Pancreas (tissue), 10 donors: ENCODE results near the gene IFT88. TPM values are rescaled to one million over a fixed set of nuclear protein-coding genes. Genes with fewer than 3 reads are reported as not detected.

ENCODE experiments used
- ATAC-seq, 4 donors: fragments of 200-7000 bp; cut with Tn5 transposase; one replicate each; pipeline versions ENCODE4 v1.8.0 to v1.9.1; 2020; ENCODE audit warnings: mild to moderate bottlenecking in 4 of 4, moderate library complexity in 4 of 4
- DNase-seq, 6 donors: peaks; one replicate each; pipeline ENCODE4 v3.0.0-alpha.2; 2020
- FAIRE-seq: peaks from 2 replicates; lab custom pipeline; 2012; peaks lifted over from hg19 to GRCh38; lab: Jason Lieb, UNC
- H3K27ac ChIP-seq, 4 donors: fragments of 200-600 bp; sonication (generic); 1 replicate in 3 of 4; 2 replicates in 1 of 4; pipeline versions ENCODE4 v1.5.0 to v1.8.0; 2020
- H3K27me3 ChIP-seq, 4 donors: fragments of 200-600 bp; one replicate each; pipeline ENCODE4 v1.8.0; 2021
- H3K36me3 ChIP-seq, 3 donors: fragments of 200-600 bp; sonication (generic) in 1 of 3; one replicate each; pipeline versions ENCODE4 v1.5.0 to v1.8.0; 2020 to 2021
- H3K4me1 ChIP-seq, 3 donors: fragments of 200-600 bp; one replicate each; pipeline ENCODE4 v1.8.0; 2021
- H3K4me3 ChIP-seq, 4 donors: fragments of 200-600 bp; sonication (generic) in 2 of 4; one replicate each; pipeline versions ENCODE4 v1.5.0 to v1.8.0; 2020 to 2021
- H3K9me3 ChIP-seq, 4 donors: fragments of 200-600 bp; one replicate each; pipeline ENCODE4 v1.8.0; 2021
- WGBS, 2 donors: extraction: QIAGEN DNeasy Blood & Tissue Kit; methylation state at CpG; one replicate each; pipeline ENCODE4 v1.1.7; 2013; 5-methylcytosine and 5-hydroxymethylcytosine counted together
- intact Hi-C, 3 donors: fragments of 100-400 bp; cut with DNase I; formaldehyde crosslinking; loops; one replicate each; pipeline versions ENCODE4 v1.11.1 to v1.14.2; 2022
- polyA plus RNA-seq, 2 donors: library from polyadenylated mRNA; stranded (reverse); fragments of 200-250 nt; gene quantifications; one replicate each; pipeline ENCODE4 v1.2.3, GENCODE V29; 2013
- total RNA-seq, 6 donors: library from RNA; stranded (reverse); fragmentation: NEBNext Ultra II Directional in 4 of 6; extraction: Animal tissue kit (Norgen Biotek cat#: 25700) in 4 of 6; gene quantifications; one replicate each; pipeline versions ENCODE4 v1.2.1 to v1.2.4, GENCODE V29; 2021 to 2023
- TF ChIP-seq, protein P1 (sequence below), 4 donors: fragments of 200-600 bp; sonication (generic) in 3 of 4; IDR thresholded peaks; one replicate each; pipeline versions ENCODE4 v1.5.0 to v1.8.0; 2021; ENCODE audit warnings: antibody characterized with exemption in 4 of 4
- donor health status: healthy with polysubstance abuse.
- donor health status: DM: no; HTN: no; CAD: no; lungs with moderate emphysema.
- donor health status: DM: no; HTN: no; CAD: no.
- donor health status: control.
- donor health status: control.
- donor health status: Bipolar disorder and iron deficiency.
- donor health status: DM: yes; HTN: yes; CAD: no.
- donor health status: DM: no; HTN: no; CAD: no.
- donor health status: DM: no; HTN: no; CAD: no.
- donor health status: DM: yes; HTN: yes; CAD: no.

The IFT88 gene
- total and polyA plus RNA-seq, 8 donors = 4.7 to 16.0 (median 7.0) TPM

- TF ChIP-seq, protein P1, sequence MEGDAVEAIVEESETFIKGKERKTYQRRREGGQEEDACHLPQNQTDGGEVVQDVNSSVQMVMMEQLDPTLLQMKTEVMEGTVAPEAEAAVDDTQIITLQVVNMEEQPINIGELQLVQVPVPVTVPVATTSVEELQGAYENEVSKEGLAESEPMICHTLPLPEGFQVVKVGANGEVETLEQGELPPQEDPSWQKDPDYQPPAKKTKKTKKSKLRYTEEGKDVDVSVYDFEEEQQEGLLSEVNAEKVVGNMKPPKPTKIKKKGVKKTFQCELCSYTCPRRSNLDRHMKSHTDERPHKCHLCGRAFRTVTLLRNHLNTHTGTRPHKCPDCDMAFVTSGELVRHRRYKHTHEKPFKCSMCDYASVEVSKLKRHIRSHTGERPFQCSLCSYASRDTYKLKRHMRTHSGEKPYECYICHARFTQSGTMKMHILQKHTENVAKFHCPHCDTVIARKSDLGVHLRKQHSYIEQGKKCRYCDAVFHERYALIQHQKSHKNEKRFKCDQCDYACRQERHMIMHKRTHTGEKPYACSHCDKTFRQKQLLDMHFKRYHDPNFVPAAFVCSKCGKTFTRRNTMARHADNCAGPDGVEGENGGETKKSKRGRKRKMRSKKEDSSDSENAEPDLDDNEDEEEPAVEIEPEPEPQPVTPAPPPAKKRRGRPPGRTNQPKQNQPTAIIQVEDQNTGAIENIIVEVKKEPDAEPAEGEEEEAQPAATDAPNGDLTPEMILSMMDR (IDR thresholded peaks at IDR 0.05) = no peak
- ATAC-seq (no peak), DNase-seq (no peak), FAIRE-seq (no peak)
- no peak overlapping the region for H3K27ac ChIP-seq
- no peaks in the 10 kb centered on the region for H3K9me3 ChIP-seq
- no peaks in the 10 kb centered on the region for H3K36me3 ChIP-seq
- peaks cover 0 to 4% (median 4%) of the 10 kb centered on the region in 3 donors for H3K4me1 ChIP-seq
- no peak overlapping the region for H3K4me3 ChIP-seq
- intact Hi-C loops = no loop called here
- 94 to 96% methylated on average over 11 of the region's 11 CpGs for WGBS, 2 donors
- no peaks in the 10 kb centered on the region for H3K27me3 ChIP-seq
Observed at GRCh38 chr13:20565115-20565736, 1.7 kb upstream of the IFT88 start.

DNA sequence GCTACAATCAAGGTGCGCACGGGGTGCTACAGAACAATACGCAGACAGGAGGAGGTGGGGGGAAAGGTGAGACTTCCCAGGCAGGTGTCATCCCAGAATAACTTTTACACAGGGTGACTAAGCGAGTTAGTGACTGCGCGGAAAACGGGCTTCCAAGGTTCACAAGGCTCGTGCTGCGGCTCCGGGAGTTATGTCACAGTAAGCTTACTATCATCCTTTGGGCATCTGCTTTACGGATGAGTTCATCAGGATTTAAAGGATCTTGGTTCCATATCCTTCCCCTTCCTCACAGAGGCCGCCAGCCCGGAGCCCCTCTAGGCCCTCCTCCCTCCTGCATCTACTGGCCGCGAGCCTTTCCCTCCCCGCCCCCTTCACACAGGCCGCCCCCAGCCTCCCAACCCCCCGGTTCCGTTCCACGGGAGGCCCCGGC, 474 bp upstream of the IFT88 start:
- no peaks in the 10 kb centered on the region for H3K9me3 ChIP-seq
- no peaks in the 10 kb centered on the region for H3K27me3 ChIP-seq
- peak; percentile 53 to 76 (median 64) for ATAC-seq
- WGBS, 2 donors = 0 to 1% methylated on average over 21 of the region's 21 CpGs
- no peak for FAIRE-seq
- DNase-seq = no peak
- peak overlapping the region; percentile 59 to 86 (median 60) for H3K4me3 ChIP-seq
- intact Hi-C loops = no loop called here
- H3K36me3 ChIP-seq = no peaks in the 10 kb centered on the region
- H3K27ac ChIP-seq = peak overlapping the region; percentile 79 to 89 (median 85)
- TF ChIP-seq, protein P1 (IDR thresholded peaks at IDR 0.05) = no peak
- H3K4me1 ChIP-seq = peaks cover 0 to 4% (median 4%) of the 10 kb centered on the region in 3 donors

- intact Hi-C loops = no loop called here
- ATAC-seq = no peak
Observed at GRCh38 chr13:20567881-20568528, 1.0 kb downstream of the IFT88 start.

GRCh38 chr13:20570517-20570916, 3.6 kb downstream of the IFT88 start:
- FAIRE-seq (no peak), ATAC-seq (no peak), DNase-seq (no peak)
- Histone ChIP-seq H3K4me3 (no peak overlapping the region), H3K4me1 (peaks cover 0 to 4% (median 4%) of the 10 kb centered on the region in 3 donors), H3K36me3 (peaks cover 0 to 5% (median 0%) of the 10 kb centered on the region in 3 donors), H3K9me3 (no peaks in the 10 kb centered on the region), H3K27me3 (no peaks in the 10 kb centered on the region), H3K27ac (no peak overlapping the region)
- intact Hi-C loops = no loop called here
- WGBS, 2 donors = 96 to 98% methylated on average over 1 of the region's 1 CpG
- TF ChIP-seq, protein P1 (IDR thresholded peaks at IDR 0.05) = no peak

More at GRCh38 chr13:20567881-20568528, 1.0 kb downstream of the IFT88 start:
- TF ChIP-seq, protein P1 (IDR thresholded peaks at IDR 0.05) = no peak
- Histone ChIP-seq H3K4me3 (peak overlapping the region; percentile 59 to 86 (median 60)), H3K9me3 (no peaks in the 10 kb centered on the region), H3K4me1 (peaks cover 0 to 4% (median 4%) of the 10 kb centered on the region in 3 donors), H3K36me3 (no peaks in the 10 kb centered on the region), H3K27ac (peak overlapping the region in 3 of 4 donors; percentile 79 to 86 (median 84)), H3K27me3 (no peaks in the 10 kb centered on the region)
- DNase-seq = no peak
- 9 to 14% methylated on average over 9 of the region's 9 CpGs for WGBS, 2 donors
- no peak for FAIRE-seq

- no peak for FAIRE-seq
- no peaks in the 10 kb centered on the region for H3K9me3 ChIP-seq
- H3K27me3 ChIP-seq = no peaks in the 10 kb centered on the region
- no peak overlapping the region for H3K27ac ChIP-seq
- H3K4me1 ChIP-seq = peaks cover 0 to 4% (median 4%) of the 10 kb centered on the region in 3 donors
- no peak for ATAC-seq
- no peak for DNase-seq
- H3K36me3 ChIP-seq = peaks cover 0 to 6% (median 0%) of the 10 kb centered on the region in 3 donors
- no peak overlapping the region for H3K4me3 ChIP-seq
- intact Hi-C loops = no loop called here
- TF ChIP-seq, protein P1 (IDR thresholded peaks at IDR 0.05) = no peak
Observed at GRCh38 chr13:20571676-20572075, 4.7 kb downstream of the IFT88 start.
